NK-92 (cell line): ENCODE measurements around the gene ANKK1.

Source experiments
- DNase-seq: peaks from one replicate; lab custom pipeline; 2025; ENCODE audit not compliant: unreplicated experiment; lab: John Stamatoyannopoulos, UW

ANKK1 gene

GRCh38 chr11:113377681-113378412, 9.7 kb upstream of the ANKK1 start:
- no peak for DNase-seq

- DNase-seq, result no peak
These were observed 8.9 kb upstream of the ANKK1 start for GRCh38 chr11:113378692-113379091.

- DNase-seq, result no peak
These were observed 5.5 kb upstream of the ANKK1 start for GRCh38 chr11:113382121-113382520.

GRCh38 chr11:113384551-113384950, 3.0 kb upstream of the ANKK1 start:
- DNase-seq, result no peak

- DNase-seq, result no peak
These were observed 1.8 kb upstream of the ANKK1 start for GRCh38 chr11:113385749-113386148.

GRCh38 chr11:113386866-113387265, 713 bp upstream of the ANKK1 start:
- DNase-seq, result no peak

GRCh38 chr11:113389272-113389671, 1.7 kb downstream of the ANKK1 start:
- no peak for DNase-seq

- DNase-seq, result no peak
These were observed 4.8 kb downstream of the ANKK1 start for GRCh38 chr11:113392236-113392921.

- no peak for DNase-seq
These were observed 6.0 kb downstream of the ANKK1 start for GRCh38 chr11:113393501-113393985.

- no peak for DNase-seq
These were observed 7.3 kb downstream of the ANKK1 start for GRCh38 chr11:113394919-113395318.

GRCh38 chr11:113395782-113396336, 8.3 kb downstream of the ANKK1 start:
- no peak for DNase-seq

- no peak for DNase-seq
These were observed 9.1 kb downstream of the ANKK1 start for GRCh38 chr11:113396690-113397089.

- DNase-seq, result no peak
These were observed 9.6 kb downstream of the ANKK1 start for GRCh38 chr11:113397212-113397611.

GRCh38 chr11:113397821-113398220, 10.2 kb downstream of the ANKK1 start:
- no peak for DNase-seq

- no peak for DNase-seq
These were observed 11.3 kb downstream of the ANKK1 start for GRCh38 chr11:113398669-113399430.

- DNase-seq, result no peak
These were observed 13.2 kb downstream of the ANKK1 start for GRCh38 chr11:113400631-113401230.

- no peak for DNase-seq
These were observed 14.1 kb downstream of the ANKK1 start for GRCh38 chr11:113401718-113402117.

- DNase-seq, result no peak
These were observed 17.4 kb downstream of the ANKK1 start for GRCh38 chr11:113404859-113405430.

- DNase-seq, result no peak
These were observed 18.3 kb downstream of the ANKK1 start for GRCh38 chr11:113405724-113406478.

GRCh38 chr11:113407163-113407562, 19.6 kb downstream of the ANKK1 start:
- DNase-seq, result no peak
